Natural killer cell (primary cell): ENCODE measurements around the gene BANF2. TPM values are rescaled to one million over a fixed set of nuclear protein-coding genes. Genes with fewer than 3 reads are reported as not detected.

Experiments
- ATAC-seq, 3 donors: fragments of 150-1000 bp in 2 of 3; fragments of 200-7000 bp in 1 of 3; cut with Tn5 transposase; 1 replicate in 1 of 3; 2 replicates in 2 of 3; pipeline ENCODE4 v1.10.0; 2021; ENCODE audit warnings: mild to moderate bottlenecking in 2 of 3, moderate library complexity in 2 of 3
- DNase-seq, 2 donors: peaks; one replicate each; pipeline versions ENCODE4 v3.0.0 to v3.0.0-alpha.2; 2013 to 2021; ENCODE audit warnings: mixed read lengths in 1 of 2
- H3K27ac ChIP-seq: one replicate; pipeline ENCODE4 v1.5.1; 2013; ENCODE audit warnings: mild to moderate bottlenecking, low read length
- H3K27me3 ChIP-seq: one replicate; pipeline ENCODE4 v1.6.1; 2013; ENCODE audit warnings: low read length; ENCODE audit not compliant: control insufficient read depth, insufficient read depth
- H3K36me3 ChIP-seq: one replicate; pipeline ENCODE4 v1.6.1; 2013; ENCODE audit warnings: low read length; ENCODE audit not compliant: control insufficient read depth, insufficient read depth
- H3K4me1 ChIP-seq: one replicate; pipeline ENCODE4 v1.6.1; 2013; ENCODE audit warnings: low read length; ENCODE audit not compliant: control insufficient read depth, insufficient read depth
- H3K4me3 ChIP-seq: one replicate; pipeline ENCODE4 v1.5.1; 2013; ENCODE audit warnings: low read length
- H3K9me3 ChIP-seq: one replicate; pipeline ENCODE4 v1.6.1; 2013; ENCODE audit warnings: low read length; ENCODE audit not compliant: control insufficient read depth, insufficient read depth
- H3K27ac Mint-ChIP-seq, 2 donors: one replicate each; pipeline ENCODE4 v1.8.0; 2022; ENCODE audit warnings: mild to moderate bottlenecking in 2 of 2, mixed read lengths in 2 of 2, moderate library complexity in 1 of 2
- H3K27me3 Mint-ChIP-seq, 2 donors: one replicate each; pipeline ENCODE4 v1.8.0; 2022; ENCODE audit warnings: low read depth in 2 of 2, mixed read lengths in 2 of 2
- H3K36me3 Mint-ChIP-seq: one replicate; pipeline ENCODE4 v1.8.0; 2022; ENCODE audit warnings: mixed read lengths
- H3K4me1 Mint-ChIP-seq, 2 donors: one replicate each; pipeline ENCODE4 v1.8.0; 2022; ENCODE audit warnings: mixed read lengths in 2 of 2
- H3K4me3 Mint-ChIP-seq: one replicate; pipeline ENCODE4 v1.8.0; 2022; ENCODE audit warnings: mild to moderate bottlenecking, moderate library complexity, mixed read lengths
- H3K9me3 Mint-ChIP-seq, 2 donors: one replicate each; pipeline ENCODE4 v1.8.0; 2022; ENCODE audit warnings: mixed read lengths in 2 of 2
- WGBS: methylation state at CpG from one replicate; pipeline ENCODE4 v1.1.7; 2013; ENCODE audit warnings: missing lambda C conversion rate; ENCODE audit not compliant: insufficient coverage; 5-methylcytosine and 5-hydroxymethylcytosine counted together
- intact Hi-C: fragments of 100-400 bp; cut with micrococcal nuclease; formaldehyde crosslinking; loops from one replicate; pipeline ENCODE4 v1.14.2; 2022
- total RNA-seq, 4 donors: library from RNA; stranded (reverse); fragments of 120-200 nt in 1 of 4; gene quantifications; one replicate each; pipeline versions ENCODE4 v1.2.3 to v1.2.4, GENCODE V29; 2013 to 2022
- TF ChIP-seq, protein P1 (sequence below): fragments of 200-600 bp; IDR thresholded peaks from one replicate; pipeline ENCODE4 v1.8.0; 2022; ENCODE audit warnings: antibody characterized with exemption

The BANF2 gene
- total RNA-seq, 3 donors from 2014 or later (not counting 1 experiment from before 2014, with no cell fraction given): not detected

DNA sequence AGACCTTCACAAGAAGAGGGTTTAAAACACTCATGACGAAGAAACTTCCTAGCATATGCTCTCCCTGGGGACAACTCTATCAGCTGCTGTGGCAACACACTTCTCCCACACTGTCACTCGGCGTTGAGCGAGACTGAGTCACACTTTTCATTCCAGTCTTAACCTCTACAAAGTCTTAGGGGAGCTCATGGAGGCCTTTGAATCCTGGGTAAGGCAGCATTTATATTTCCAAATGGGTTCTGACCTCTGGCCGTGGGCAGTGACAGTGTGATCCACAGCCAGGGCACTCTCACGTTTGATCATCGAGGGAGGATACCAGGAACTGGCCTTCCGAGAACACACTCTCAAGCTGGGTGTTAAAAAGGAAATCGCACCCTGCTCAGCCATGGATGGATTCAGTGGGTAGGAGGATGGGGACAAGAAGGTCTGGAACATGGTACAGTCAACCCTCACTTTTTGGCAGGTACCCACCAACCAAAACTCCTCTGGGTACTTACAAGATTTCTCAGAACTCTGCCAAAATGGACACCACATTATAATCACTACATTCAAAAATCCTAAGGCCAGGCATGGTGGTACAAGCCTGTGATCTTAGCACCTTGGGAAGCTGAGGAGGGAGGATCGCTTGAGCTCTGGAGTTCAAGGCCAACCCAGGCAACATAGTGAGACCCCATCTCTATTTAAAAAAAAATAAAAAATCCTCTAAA is 37.3 kb upstream of the BANF2 start:
- Mint-ChIP-seq H3K4me1 (peaks cover 73 to 85% of the 10 kb centered on the region in 2 donors), H3K27ac (peak overlapping the region; percentile 74 to 85), H3K9me3 (no peaks in the 10 kb centered on the region), H3K4me3 (peak overlapping the region; percentile 62), H3K36me3 (peaks cover 14% of the 10 kb centered on the region), H3K27me3 (no peaks in the 10 kb centered on the region)
- TF ChIP-seq, protein P1, sequence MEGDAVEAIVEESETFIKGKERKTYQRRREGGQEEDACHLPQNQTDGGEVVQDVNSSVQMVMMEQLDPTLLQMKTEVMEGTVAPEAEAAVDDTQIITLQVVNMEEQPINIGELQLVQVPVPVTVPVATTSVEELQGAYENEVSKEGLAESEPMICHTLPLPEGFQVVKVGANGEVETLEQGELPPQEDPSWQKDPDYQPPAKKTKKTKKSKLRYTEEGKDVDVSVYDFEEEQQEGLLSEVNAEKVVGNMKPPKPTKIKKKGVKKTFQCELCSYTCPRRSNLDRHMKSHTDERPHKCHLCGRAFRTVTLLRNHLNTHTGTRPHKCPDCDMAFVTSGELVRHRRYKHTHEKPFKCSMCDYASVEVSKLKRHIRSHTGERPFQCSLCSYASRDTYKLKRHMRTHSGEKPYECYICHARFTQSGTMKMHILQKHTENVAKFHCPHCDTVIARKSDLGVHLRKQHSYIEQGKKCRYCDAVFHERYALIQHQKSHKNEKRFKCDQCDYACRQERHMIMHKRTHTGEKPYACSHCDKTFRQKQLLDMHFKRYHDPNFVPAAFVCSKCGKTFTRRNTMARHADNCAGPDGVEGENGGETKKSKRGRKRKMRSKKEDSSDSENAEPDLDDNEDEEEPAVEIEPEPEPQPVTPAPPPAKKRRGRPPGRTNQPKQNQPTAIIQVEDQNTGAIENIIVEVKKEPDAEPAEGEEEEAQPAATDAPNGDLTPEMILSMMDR: no peak
- H3K4me3 ChIP-seq: no peak overlapping the region
- WGBS: 26% methylated on average over 8 of the region's 10 CpGs
- H3K27ac ChIP-seq: peak overlapping the region; percentile 24
- ATAC-seq: peak; percentile 56 to 67 (median 60)
- intact Hi-C loops: no loop called here
- no peak for DNase-seq
- H3K9me3 ChIP-seq: no peaks in the 10 kb centered on the region
- H3K4me1 ChIP-seq: peaks cover 44% of the 10 kb centered on the region
- peaks cover 9% of the 10 kb centered on the region for H3K36me3 ChIP-seq
- H3K27me3 ChIP-seq: no peaks in the 10 kb centered on the region

DNA sequence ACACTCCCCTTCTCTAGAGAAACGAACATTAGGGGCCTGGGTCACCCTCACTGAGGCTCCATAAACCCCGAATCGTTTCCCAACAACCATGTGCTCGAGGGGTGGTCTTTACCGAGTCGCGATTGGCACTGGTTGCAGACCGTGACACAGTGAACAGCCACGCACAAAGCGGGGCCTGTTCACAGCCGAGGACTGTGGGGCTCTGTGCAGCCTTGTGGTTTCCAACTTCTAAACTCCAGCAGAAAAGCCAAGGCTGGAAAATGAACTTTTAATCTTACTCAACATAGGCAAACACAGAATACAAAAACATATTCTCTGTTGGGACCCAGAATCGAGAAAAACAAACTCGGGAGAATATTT is 36.7 kb upstream of the BANF2 start:
- 89% methylated on average over 13 of the region's 13 CpGs for WGBS
- no peak overlapping the region for H3K4me3 ChIP-seq
- no peaks in the 10 kb centered on the region for H3K27me3 ChIP-seq
- DNase-seq: no peak
- peaks cover 11% of the 10 kb centered on the region for H3K36me3 ChIP-seq
- intact Hi-C loops: no loop called here
- no peak for ATAC-seq
- Mint-ChIP-seq H3K27me3 (no peaks in the 10 kb centered on the region), H3K4me3 (peak overlapping the region; percentile 62), H3K27ac (peak overlapping the region; percentile 74 to 85), H3K9me3 (no peaks in the 10 kb centered on the region), H3K4me1 (peaks cover 72 to 85% of the 10 kb centered on the region in 2 donors), H3K36me3 (peaks cover 14% of the 10 kb centered on the region)
- H3K4me1 ChIP-seq: peaks cover 44% of the 10 kb centered on the region
- TF ChIP-seq, protein P1: no peak
- H3K9me3 ChIP-seq: no peaks in the 10 kb centered on the region
- no peak overlapping the region for H3K27ac ChIP-seq

DNA sequence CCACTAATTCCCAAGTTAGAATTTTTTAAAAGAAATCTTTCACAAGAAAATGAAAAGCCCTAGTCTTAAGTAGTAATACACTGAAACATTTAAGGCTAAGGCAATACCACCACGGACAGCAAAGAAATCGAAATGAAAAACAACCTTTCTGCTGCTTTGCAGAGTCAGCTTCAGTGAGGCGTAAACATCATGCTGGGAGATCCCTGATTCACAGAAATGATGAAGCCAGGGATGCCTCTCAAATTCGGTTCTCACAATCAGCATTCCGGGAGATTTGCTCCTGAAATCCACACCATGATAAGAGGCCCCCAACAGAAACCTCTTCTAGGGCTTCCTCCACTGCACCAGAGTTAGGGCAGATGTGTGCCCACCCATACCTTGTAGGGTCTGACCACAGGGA is 36.3 kb upstream of the BANF2 start:
- Histone ChIP-seq H3K4me1 (peaks cover 44% of the 10 kb centered on the region), H3K36me3 (peaks cover 7% of the 10 kb centered on the region), H3K27me3 (no peaks in the 10 kb centered on the region), H3K9me3 (no peaks in the 10 kb centered on the region), H3K4me3 (no peak overlapping the region), H3K27ac (no peak overlapping the region)
- no peaks in the 10 kb centered on the region for H3K27me3 Mint-ChIP-seq
- H3K4me1 Mint-ChIP-seq: peaks cover 70 to 85% of the 10 kb centered on the region in 2 donors
- H3K27ac Mint-ChIP-seq: peak overlapping the region; percentile 66 to 74
- ATAC-seq: no peak
- TF ChIP-seq, protein P1: no peak
- no peaks in the 10 kb centered on the region for H3K9me3 Mint-ChIP-seq
- intact Hi-C loops: no loop called here
- peaks cover 10% of the 10 kb centered on the region for H3K36me3 Mint-ChIP-seq
- WGBS: 88% methylated on average over 5 of the region's 5 CpGs
- H3K4me3 Mint-ChIP-seq: peak overlapping the region; percentile 61
- DNase-seq: no peak
